IMR-90 (cell line): ENCODE results near the gene ATG9B.

Experiments used
- BHLHE40 ChIP-seq: fragments of 150-350 bp; IDR thresholded peaks from 2 replicates; pipeline ENCODE4 v1.6.1; 2016; ENCODE audit warnings: mild to moderate bottlenecking, low read depth, low read length
- CEBPB ChIP-seq: IDR thresholded peaks from 2 replicates; pipeline ENCODE4 v1.6.1; 2012; ENCODE audit warnings: low read depth, low read length, improper control_type of control experiment
- MAZ ChIP-seq: IDR thresholded peaks from 2 replicates; pipeline ENCODE4 v1.6.1; 2012; ENCODE audit warnings: low read depth, mild to moderate bottlenecking, low read length, improper control_type of control experiment, moderate library complexity, borderline replicate concordance
- MXI1 ChIP-seq: IDR thresholded peaks from 2 replicates; pipeline ENCODE4 v1.6.1; 2012; ENCODE audit warnings: low read depth, mild to moderate bottlenecking, low read length, moderate library complexity, borderline replicate concordance
- POLR2A ChIP-seq: IDR thresholded peaks from 2 replicates; pipeline ENCODE4 v1.6.1; 2012; ENCODE audit warnings: mild to moderate bottlenecking, low read depth, low read length
- RAD21 ChIP-seq: IDR thresholded peaks from 2 replicates; pipeline ENCODE4 v1.6.1; 2012; ENCODE audit warnings: low read length, improper control_type of control experiment
- RCOR1 ChIP-seq: IDR thresholded peaks from 2 replicates; pipeline ENCODE4 v1.6.1; 2012; ENCODE audit warnings: mild to moderate bottlenecking, low read length, improper control_type of control experiment; ENCODE audit not compliant: insufficient replicate concordance
- SMC3 ChIP-seq: fragments of 150-350 bp; IDR thresholded peaks from 2 replicates; pipeline ENCODE4 v1.6.1; 2016; ENCODE audit warnings: low read depth, mild to moderate bottlenecking, antibody characterized with exemption, low read length, moderate library complexity
- TF ChIP-seq, protein P1 (sequence below): conservative IDR thresholded peaks from 2 replicates; pipeline ENCODE4 v1.5.1; 2012; ENCODE audit warnings: mild to moderate bottlenecking, low read depth, low read length, improper control_type of control experiment

DNA sequence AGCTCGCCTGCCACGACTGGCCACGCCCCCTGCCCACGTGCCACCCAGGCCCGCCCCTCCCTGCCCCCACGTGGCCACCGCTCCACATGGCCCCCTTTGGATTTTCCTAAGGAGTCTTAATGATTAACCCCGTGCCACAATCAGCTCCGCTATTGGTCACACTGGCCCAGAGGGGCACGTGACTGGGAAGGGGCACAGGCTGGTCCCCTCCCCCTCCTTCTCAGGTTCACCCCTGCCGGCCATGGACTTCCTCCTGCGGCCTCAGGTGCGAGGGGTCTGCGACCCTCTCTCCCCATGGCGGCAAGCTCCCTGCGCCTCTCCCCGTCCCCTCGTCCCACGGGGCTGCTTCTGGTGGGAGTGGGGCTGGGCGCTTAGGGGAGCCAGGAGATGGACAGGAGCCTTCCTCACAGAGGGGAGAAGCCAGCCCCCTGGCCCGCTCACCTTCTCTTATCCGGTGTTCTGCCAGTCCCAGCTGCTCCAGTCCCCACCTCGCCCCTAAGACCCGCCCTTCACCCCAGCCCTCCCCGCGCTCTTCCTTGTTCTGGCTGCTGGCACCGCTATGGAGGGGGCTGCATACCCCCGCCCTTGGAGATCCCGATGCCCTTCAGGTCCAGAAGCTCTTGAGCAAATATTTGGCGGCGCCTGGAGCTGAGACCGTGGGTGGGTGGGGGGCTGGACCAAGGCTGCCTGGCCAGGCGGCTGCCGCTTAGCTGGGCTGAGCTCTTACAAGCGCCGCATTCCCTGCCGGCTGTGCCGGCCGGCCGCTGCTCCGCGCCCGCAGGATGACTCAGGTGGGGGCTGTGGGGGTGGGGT is 38.3 kb upstream of the ATG9B start:
- peak; percentile 86 for TF ChIP-seq MAZ
- TF ChIP-seq, protein P1, sequence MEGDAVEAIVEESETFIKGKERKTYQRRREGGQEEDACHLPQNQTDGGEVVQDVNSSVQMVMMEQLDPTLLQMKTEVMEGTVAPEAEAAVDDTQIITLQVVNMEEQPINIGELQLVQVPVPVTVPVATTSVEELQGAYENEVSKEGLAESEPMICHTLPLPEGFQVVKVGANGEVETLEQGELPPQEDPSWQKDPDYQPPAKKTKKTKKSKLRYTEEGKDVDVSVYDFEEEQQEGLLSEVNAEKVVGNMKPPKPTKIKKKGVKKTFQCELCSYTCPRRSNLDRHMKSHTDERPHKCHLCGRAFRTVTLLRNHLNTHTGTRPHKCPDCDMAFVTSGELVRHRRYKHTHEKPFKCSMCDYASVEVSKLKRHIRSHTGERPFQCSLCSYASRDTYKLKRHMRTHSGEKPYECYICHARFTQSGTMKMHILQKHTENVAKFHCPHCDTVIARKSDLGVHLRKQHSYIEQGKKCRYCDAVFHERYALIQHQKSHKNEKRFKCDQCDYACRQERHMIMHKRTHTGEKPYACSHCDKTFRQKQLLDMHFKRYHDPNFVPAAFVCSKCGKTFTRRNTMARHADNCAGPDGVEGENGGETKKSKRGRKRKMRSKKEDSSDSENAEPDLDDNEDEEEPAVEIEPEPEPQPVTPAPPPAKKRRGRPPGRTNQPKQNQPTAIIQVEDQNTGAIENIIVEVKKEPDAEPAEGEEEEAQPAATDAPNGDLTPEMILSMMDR = no peak
- no peak for TF ChIP-seq RAD21
- no peak for TF ChIP-seq CEBPB
- no peak for TF ChIP-seq RCOR1
- peak; percentile 58 for TF ChIP-seq POLR2A
- peak; percentile 86 for TF ChIP-seq MXI1
- no peak for TF ChIP-seq SMC3
- peak; percentile 12; the same call in 1 of the 2 replicates for TF ChIP-seq BHLHE40
